K562 (cell line): ENCODE measurements around the gene PRKAG2. TPM values are rescaled to one million over a fixed set of nuclear protein-coding genes. Genes with fewer than 3 reads are reported as not detected.

ENCODE experiments used
- ATAC-seq: fragments of 200-7000 bp; cut with Tn5 transposase; 3 replicates; pipeline ENCODE4 v1.9.1; 2020; ENCODE audit warnings: moderate library complexity
- BruUV-seq: library from RNA; stranded (reverse); fragments of 400-500 nt; replicated peaks from 2 replicates; lab custom pipeline; 2021; lab: Mats Ljungman, UMichigan
- CTCF ChIA-PET: fragments of 300-600 bp; formaldehyde crosslinking; extraction: SDS; loops from one replicate; lab custom pipeline; 2021; ENCODE audit warnings: low intra/inter-chr PET ratio; lab: Yijun Ruan, JAX
- POLR2A ChIA-PET: fragments of 300-600, 350-650 bp; sonication (Branson Sonifier 250); formaldehyde crosslinking; extraction: SDS; loops from one replicate; lab custom pipeline; 2021; ENCODE audit warnings: antibody characterized with exemption, inconsistent platforms; lab: Yijun Ruan, JAX
- DNase-seq, 4 experiments: peaks; one replicate each; pipeline versions ENCODE4 v3.0.0 to v3.0.0-alpha.2; 2011 to 2018; ENCODE audit warnings: low spot score in 3 of 4, mixed read lengths in 3 of 4; ENCODE audit errors: extremely low read depth in 1 of 4
- FAIRE-seq: peaks from 2 replicates; lab custom pipeline; 2011; peaks lifted over from hg19 to GRCh38; lab: Jason Lieb, UNC
- H2AFZ ChIP-seq: 2 replicates; pipeline ENCODE4 v1.6.0; 2011; ENCODE audit warnings: low read depth, low read length, control low read depth, inconsistent platforms
- H3K27ac ChIP-seq: fragments of 200-600 bp; 3 replicates; pipeline ENCODE4 v1.8.0; 2011; ENCODE audit warnings: low read depth, mild to moderate bottlenecking, control low read depth, inconsistent platforms, low read length, moderate library complexity, mixed read lengths; ENCODE audit errors: extremely low read depth
- H3K27me3 ChIP-seq, 2 experiments: fragments of 300-600 bp in 1 of 2; 2 replicates in 1 of 2; 3 replicates in 1 of 2; pipeline versions ENCODE4 v1.6.0 to v1.8.0; 2011; ENCODE audit warnings: inconsistent platforms in 2 of 2, low read length in 2 of 2, mild to moderate bottlenecking in 1 of 2, mixed read lengths in 1 of 2, moderate library complexity in 1 of 2; ENCODE audit not compliant: control insufficient read depth in 2 of 2, insufficient read depth in 2 of 2
- H3K36me3 ChIP-seq: fragments of 300-600 bp; 3 replicates; pipeline ENCODE4 v1.8.0; 2011; ENCODE audit warnings: mild to moderate bottlenecking, low read length, inconsistent platforms; ENCODE audit not compliant: control insufficient read depth, insufficient read depth
- H3K4me1 ChIP-seq, 2 experiments: fragments of 200-600 bp in 1 of 2; replicated peaks in 1 of 2; 2 replicates in 1 of 2; 3 replicates in 1 of 2; pipeline versions ENCODE4 v1.5.1 to v1.8.0; 2011; ENCODE audit warnings: inconsistent platforms in 2 of 2, low read length in 2 of 2, mild to moderate bottlenecking in 1 of 2, mixed read lengths in 1 of 2, moderate library complexity in 1 of 2; ENCODE audit not compliant: control insufficient read depth in 2 of 2, insufficient read depth in 2 of 2
- H3K4me2 ChIP-seq: 2 replicates; pipeline ENCODE4 v1.6.1; 2011; ENCODE audit warnings: low read length, control low read depth, inconsistent platforms, mixed read lengths; ENCODE audit not compliant: insufficient read depth
- H3K4me3 ChIP-seq: fragments of 200-600 bp; sonication (generic), shearing (Covaris generic); 2 replicates; pipeline ENCODE4 v1.5.1; 2016; ENCODE audit warnings: control low read depth, inconsistent platforms
- H3K79me2 ChIP-seq: fragments of 200-600 bp; 3 replicates; pipeline ENCODE4 v1.8.0; 2011; ENCODE audit warnings: low read length, inconsistent platforms; ENCODE audit not compliant: control insufficient read depth, insufficient read depth
- H3K9ac ChIP-seq, 2 experiments: 2 replicates each; pipeline versions ENCODE4 v1.6.0 to v1.6.1; 2011; ENCODE audit warnings: low read depth in 2 of 2, low read length in 2 of 2, control low read depth in 1 of 2, inconsistent platforms in 1 of 2, mild to moderate bottlenecking in 1 of 2, mixed read lengths in 1 of 2; ENCODE audit not compliant: insufficient read depth in 1 of 2
- H3K9me1 ChIP-seq: one replicate; pipeline ENCODE4 v1.6.0; 2011; ENCODE audit warnings: inconsistent platforms, mild to moderate bottlenecking, low read length, moderate library complexity; ENCODE audit not compliant: control insufficient read depth, insufficient read depth
- H3K9me3 ChIP-seq: replicated peaks from 2 replicates; pipeline ENCODE4 v1.5.1; 2011; ENCODE audit warnings: low read depth, low read length, inconsistent platforms; ENCODE audit not compliant: control insufficient read depth, insufficient read depth
- H4K20me1 ChIP-seq: replicated peaks from 2 replicates; pipeline ENCODE4 v1.6.1; 2011; ENCODE audit warnings: low read length, inconsistent platforms, mixed read lengths; ENCODE audit not compliant: control insufficient read depth, insufficient read depth
- ATF2 ChIP-seq: sonication (generic); formaldehyde crosslinking; IDR thresholded peaks from 2 replicates; pipeline ENCODE4 v1.8.1; 2022; ENCODE audit warnings: missing genetic modification reagents
- BCOR ChIP-seq: fragments of 450-650 bp; IDR thresholded peaks from 2 replicates; pipeline ENCODE4 v1.6.1; 2016
- CBX8 ChIP-seq: fragments of 200-600 bp; sonication (generic); IDR thresholded peaks from 2 replicates; pipeline ENCODE4 v1.6.1; 2012; ENCODE audit warnings: borderline replicate concordance, mixed run types, low read depth, mild to moderate bottlenecking, moderate library complexity, mixed read lengths, low read length, control low read depth, inconsistent platforms; ENCODE audit not compliant: poor library complexity, severe bottlenecking; ENCODE audit errors: extremely low read depth
- DACH1 ChIP-seq: fragments of 450-650 bp; IDR thresholded peaks from 2 replicates; pipeline ENCODE4 v1.6.1; 2018; ENCODE audit not compliant: partially characterized antibody
- HIVEP1 ChIP-seq: fragments of 250-450 bp; sonication (Bioruptor Pico); IDR thresholded peaks from 2 replicates; pipeline ENCODE4 v1.4.0; 2020; ENCODE audit warnings: mild to moderate bottlenecking
- IRF1 ChIP-seq: sonication (generic); formaldehyde crosslinking; IDR thresholded peaks from 2 replicates; pipeline ENCODE4 v1.8.0; 2022; ENCODE audit warnings: missing genetic modification reagents, mild to moderate bottlenecking, borderline replicate concordance
- MYC ChIP-seq, 2 experiments: fragments of 250-450 bp in 1 of 2; sonication (Bioruptor Pico) in 1 of 2; IDR thresholded peaks; 2 replicates each; pipeline versions ENCODE4 v1.5.1 to v1.6.1; 2012 to 2021; ENCODE audit warnings: low read depth in 2 of 2, borderline replicate concordance in 1 of 2, improper control_type of control experiment in 1 of 2, low read length in 1 of 2, mild to moderate bottlenecking in 1 of 2, moderate library complexity in 1 of 2
- RBM25 ChIP-seq: fragments of 200-400 bp; formaldehyde crosslinking; IDR thresholded peaks from 2 replicates; pipeline ENCODE4 v1.6.1; 2018; ENCODE audit warnings: low read length, low read depth, moderate library complexity; ENCODE audit not compliant: severe bottlenecking
- SIN3A ChIP-seq, 2 experiments: fragments of 150-350 bp in 1 of 2; IDR thresholded peaks; 2 replicates each; pipeline ENCODE4 v1.6.1; 2011 to 2016; ENCODE audit warnings: borderline replicate concordance in 2 of 2, low read depth in 2 of 2, low read length in 2 of 2, mild to moderate bottlenecking in 2 of 2, moderate library complexity in 2 of 2; ENCODE audit not compliant: control insufficient read depth in 1 of 2
- TCF7L2 ChIP-seq: fragments of 150-350 bp; IDR thresholded peaks from 2 replicates; pipeline ENCODE4 v1.6.1; 2016; ENCODE audit warnings: low read depth, mild to moderate bottlenecking, low read length, moderate library complexity
- WGBS: fragments of 100-300 bp; shearing (Covaris generic); methylation state at CpG from one replicate; pipeline ENCODE4 v1.1.6; 2016; ENCODE audit warnings: low coverage, mixed read lengths; ENCODE audit not compliant: insufficient coverage; ENCODE audit errors: missing lambda C conversion rate; 5-methylcytosine and 5-hydroxymethylcytosine counted together
- in situ Hi-C: fragments of 300-500 bp; cut with MboI; formaldehyde crosslinking; loops from 4 replicates; pipeline ENCODE4 v1.15.0; 2018; ENCODE audit warnings: inconsistent platforms, mixed read lengths
- intact Hi-C: fragments of 100-400 bp; cut with micrococcal nuclease; formaldehyde crosslinking; loops from 2 replicates; pipeline ENCODE4 v1.14.2; 2022
- polyA plus RNA-seq, 8 experiments: library from polyadenylated mRNA; depleted of rRNA in 4 of 8; stranded (reverse) in 5 of 8; unstranded in 3 of 8; fragments of >200 nt; fragmentation: Nextera tagmentation in 2 of 8; fragmentation: Illumina TruSeq in 1 of 8; extraction: Ambion mirVana in 2 of 8; extraction: Trizol in 1 of 8; gene quantifications; 2 replicates each; pipeline versions ENCODE4 v1.2.1 to v1.2.3, GENCODE V29; 2011 to 2014; ENCODE audit warnings: inconsistent platforms in 1 of 8, missing spikeins in 1 of 8
- total RNA-seq, 7 experiments: library from RNA; depleted of rRNA in 6 of 7; stranded (reverse); fragments of >200 nt in 6 of 7; fragmentation: Illumina TruSeq in 2 of 7; extraction: Trizol in 2 of 7; gene quantifications; 2 replicates each; pipeline versions ENCODE4 v1.2.1 to v1.2.3, GENCODE V29; 2011 to 2021; ENCODE audit warnings: low replicate concordance in 1 of 7

PRKAG2 gene
- total and polyA plus RNA-seq, 9 of the 15 experiments (the other 6 are each of a cell fraction or from before 2014, with no cell fraction given) = 0.99 to 5.6 (median 3.3) TPM

GRCh38 chr7:151657173-151657572, 219.7 kb downstream of the PRKAG2 start:
- Histone ChIP-seq H3K79me2 (no peaks in the 10 kb centered on the region), H3K4me3 (no peak overlapping the region), H3K9me3 (no peaks in the 10 kb centered on the region), H3K27me3 (peaks cover 40 to 51% of the 10 kb centered on the region in 2 experiments), H3K36me3 (no peaks in the 10 kb centered on the region), H4K20me1 (no peaks in the 10 kb centered on the region), H3K4me1 (no peaks in the 10 kb centered on the region), H3K4me2 (no peak overlapping the region), H3K27ac (no peak overlapping the region), H2AFZ (no peak overlapping the region), H3K9me1 (no peaks in the 10 kb centered on the region)
- in situ Hi-C loops = no loop called here
- intact Hi-C loops = no loop called here
- CTCF ChIA-PET = no interaction called here
- 4% methylated on average over 3 of the region's 3 CpGs for WGBS
- FAIRE-seq = no peak
- BruUV-seq = no TSS peak
- no peak for DNase-seq
- ATAC-seq = no peak
- POLR2A ChIA-PET = interaction anchor here (1.0 kb wide), 1 partner anchor 10 kb away, joined by 4 read pairs; no protein-coding TSS in a partner anchor
- no peak for TF ChIP-seq DACH1
- TF ChIP-seq, all 486 proteins: peak for 0
- H3K9ac ChIP-seq = no peak overlapping the region

GRCh38 chr7:151655555-151655954, 221.4 kb downstream of the PRKAG2 start:
- H3K27ac ChIP-seq = no peak overlapping the region
- no peak overlapping the region for H3K4me2 ChIP-seq
- no peaks in the 10 kb centered on the region for H3K9me1 ChIP-seq
- 3% methylated on average over 3 of the region's 3 CpGs for WGBS
- H3K9me3 ChIP-seq = no peaks in the 10 kb centered on the region
- TF ChIP-seq ATF2 (CRISPR knock-in tag) (no peak), CBX8 (no peak), SIN3A (IDR thresholded peaks at IDR 0.05; ENCODE audit: borderline replicate concordance in 2 of 2, control insufficient read depth in 1 of 2, low read depth in 2 of 2, low read length in 2 of 2) (no peak), IRF1 (CRISPR knock-in tag) (no peak), TCF7L2 (no peak), RBM25 (peak; percentile 81), HIVEP1 (no peak), MYC (IDR thresholded peaks at IDR 0.05; ENCODE audit: low read depth, low read length) (no peak), MYC (CRISPR knock-in tag; IDR thresholded peaks at IDR 0.05; ENCODE audit: borderline replicate concordance, low read depth) (no peak), BCOR (peak; percentile 56)
- no peak overlapping the region for H2AFZ ChIP-seq
- DNase-seq (no peak), ATAC-seq (no peak), FAIRE-seq (no peak)
- POLR2A ChIA-PET = no interaction called here
- H3K79me2 ChIP-seq = no peaks in the 10 kb centered on the region
- no TSS peak for BruUV-seq
- no peaks in the 10 kb centered on the region for H4K20me1 ChIP-seq
- no peak overlapping the region for H3K4me3 ChIP-seq
- no peak overlapping the region for H3K9ac ChIP-seq
- no peaks in the 10 kb centered on the region for H3K36me3 ChIP-seq
- in situ Hi-C loops = no loop called here
- CTCF ChIA-PET = no interaction called here
- no peaks in the 10 kb centered on the region for H3K4me1 ChIP-seq
- H3K27me3 ChIP-seq = peaks cover 38 to 57% of the 10 kb centered on the region in 2 experiments
- intact Hi-C loops = no loop called here
